Lower lobe of right lung (tissue), 2 donors: ENCODE measurements around the gene PPAN. TPM values are rescaled to one million over a fixed set of nuclear protein-coding genes. Genes with fewer than 3 reads are reported as not detected.

ENCODE experiments used
- ATAC-seq, 2 donors: fragments of 200-7000 bp; cut with Tn5 transposase; one replicate each; pipeline ENCODE4 v1.9.1; 2020 to 2022; ENCODE audit warnings: mild to moderate bottlenecking in 2 of 2, moderate library complexity in 2 of 2
- DNase-seq: peaks from one replicate; pipeline ENCODE4 v3.0.0-alpha.2; 2020
- H3K27ac ChIP-seq: fragments of 200-600 bp; one replicate; pipeline ENCODE4 v1.8.0; 2022
- H3K27me3 ChIP-seq: fragments of 200-600 bp; one replicate; pipeline ENCODE4 v1.8.0; 2022; ENCODE audit warnings: low read depth
- H3K36me3 ChIP-seq: fragments of 200-600 bp; one replicate; pipeline ENCODE4 v1.8.0; 2022; ENCODE audit warnings: mild to moderate bottlenecking
- H3K4me1 ChIP-seq: fragments of 200-600 bp; one replicate; pipeline ENCODE4 v1.8.0; 2022
- H3K4me3 ChIP-seq: fragments of 200-600 bp; one replicate; pipeline ENCODE4 v1.8.0; 2022; ENCODE audit warnings: mild to moderate bottlenecking
- H3K9me3 ChIP-seq: fragments of 200-600 bp; one replicate; pipeline ENCODE4 v1.8.0; 2022
- intact Hi-C: fragments of 100-400 bp; cut with DNase I; formaldehyde crosslinking; loops from one replicate; pipeline ENCODE4 v1.11.0; 2022
- long read RNA-seq: library from polyadenylated mRNA; unstranded; transcript quantifications from one replicate; pipeline ENCODE4 v2.0.0, GENCODE V29; 2021
- total RNA-seq: library from RNA; stranded (reverse); fragmentation: NEBNext Ultra II Directional; extraction: Animal tissue kit (Norgen Biotek cat#: 25700); gene quantifications from one replicate; pipeline ENCODE4 v1.2.1, GENCODE V29; 2021
- TF ChIP-seq, protein P1 (sequence below): fragments of 200-600 bp; IDR thresholded peaks from one replicate; pipeline ENCODE4 v1.8.0; 2022; ENCODE audit warnings: antibody characterized with exemption, mild to moderate bottlenecking
- donor health status: DM: no; HTN: yes; CAD: no; lungs with severe emphysema.

PPAN gene, protein sequence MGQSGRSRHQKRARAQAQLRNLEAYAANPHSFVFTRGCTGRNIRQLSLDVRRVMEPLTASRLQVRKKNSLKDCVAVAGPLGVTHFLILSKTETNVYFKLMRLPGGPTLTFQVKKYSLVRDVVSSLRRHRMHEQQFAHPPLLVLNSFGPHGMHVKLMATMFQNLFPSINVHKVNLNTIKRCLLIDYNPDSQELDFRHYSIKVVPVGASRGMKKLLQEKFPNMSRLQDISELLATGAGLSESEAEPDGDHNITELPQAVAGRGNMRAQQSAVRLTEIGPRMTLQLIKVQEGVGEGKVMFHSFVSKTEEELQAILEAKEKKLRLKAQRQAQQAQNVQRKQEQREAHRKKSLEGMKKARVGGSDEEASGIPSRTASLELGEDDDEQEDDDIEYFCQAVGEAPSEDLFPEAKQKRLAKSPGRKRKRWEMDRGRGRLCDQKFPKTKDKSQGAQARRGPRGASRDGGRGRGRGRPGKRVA
- 30.8 TPM for total RNA-seq
- long read RNA-seq, transcript PPAN-201 (12 exons, 1,657 nt) = major isoform, 68 of 84 reads
- long read RNA-seq, partial matches to known transcripts = 1 of 84 reads
- long read RNA-seq, other reads (novel, unspliced or antisense) = 12 of 84 reads

DNA sequence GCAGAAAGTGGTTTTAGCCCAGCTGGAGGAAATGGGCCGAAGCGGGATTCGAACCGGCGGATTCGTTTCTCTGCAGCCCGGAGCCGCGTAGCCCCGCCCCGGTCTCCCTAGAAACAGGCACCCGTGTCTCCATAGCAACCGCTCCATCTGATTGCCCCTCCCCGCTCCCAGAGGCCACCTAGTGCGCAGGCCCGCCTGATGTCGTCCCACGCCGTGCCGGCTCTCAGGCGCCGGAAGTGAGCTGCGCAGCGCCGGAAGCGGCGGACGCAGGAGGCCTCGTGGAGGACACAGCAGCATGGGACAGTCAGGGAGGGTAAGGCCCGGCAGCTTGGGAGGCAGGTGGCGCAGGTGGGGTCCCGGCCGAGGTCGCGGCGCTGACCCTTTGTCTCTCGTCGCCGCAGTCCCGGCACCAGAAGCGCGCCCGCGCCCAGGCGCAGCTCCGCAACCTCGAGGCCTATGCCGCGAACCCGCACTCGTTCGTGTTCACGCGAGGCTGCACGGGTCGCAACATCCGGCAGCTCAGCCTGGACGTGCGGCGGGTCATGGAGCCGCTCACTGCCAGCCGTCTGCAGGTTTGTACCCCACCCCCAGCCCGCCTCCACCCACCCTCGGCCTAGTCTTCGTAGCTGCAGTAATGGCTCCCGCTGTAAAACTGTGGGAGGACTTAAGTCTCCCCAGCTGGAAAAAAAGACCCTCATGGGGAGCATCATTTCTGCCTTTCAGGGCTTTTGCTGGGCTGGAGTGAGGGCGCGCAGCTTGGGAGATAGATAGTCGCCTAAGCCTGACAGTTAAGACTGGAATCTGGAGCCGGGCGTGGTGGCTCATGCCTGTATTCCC, at the start of gene PPAN:
PPAN (plus strand) TSS at position 263 of the 837 bp plus-strand sequence; CDS start at position 296, 33 bp downstream.
- Histone ChIP-seq H3K27me3 (no peaks in the 10 kb centered on the region), H3K4me3 (peak within 1 kb of the TSS; percentile 97), H3K27ac (peak within 1 kb of the TSS; percentile 88), H3K9me3 (no peaks in the 10 kb centered on the region), H3K36me3 (peaks cover 41% of the 10 kb centered on the region), H3K4me1 (peaks cover 25% of the 10 kb centered on the region)
- TF ChIP-seq, protein P1, sequence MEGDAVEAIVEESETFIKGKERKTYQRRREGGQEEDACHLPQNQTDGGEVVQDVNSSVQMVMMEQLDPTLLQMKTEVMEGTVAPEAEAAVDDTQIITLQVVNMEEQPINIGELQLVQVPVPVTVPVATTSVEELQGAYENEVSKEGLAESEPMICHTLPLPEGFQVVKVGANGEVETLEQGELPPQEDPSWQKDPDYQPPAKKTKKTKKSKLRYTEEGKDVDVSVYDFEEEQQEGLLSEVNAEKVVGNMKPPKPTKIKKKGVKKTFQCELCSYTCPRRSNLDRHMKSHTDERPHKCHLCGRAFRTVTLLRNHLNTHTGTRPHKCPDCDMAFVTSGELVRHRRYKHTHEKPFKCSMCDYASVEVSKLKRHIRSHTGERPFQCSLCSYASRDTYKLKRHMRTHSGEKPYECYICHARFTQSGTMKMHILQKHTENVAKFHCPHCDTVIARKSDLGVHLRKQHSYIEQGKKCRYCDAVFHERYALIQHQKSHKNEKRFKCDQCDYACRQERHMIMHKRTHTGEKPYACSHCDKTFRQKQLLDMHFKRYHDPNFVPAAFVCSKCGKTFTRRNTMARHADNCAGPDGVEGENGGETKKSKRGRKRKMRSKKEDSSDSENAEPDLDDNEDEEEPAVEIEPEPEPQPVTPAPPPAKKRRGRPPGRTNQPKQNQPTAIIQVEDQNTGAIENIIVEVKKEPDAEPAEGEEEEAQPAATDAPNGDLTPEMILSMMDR = no peak
- ATAC-seq (peak; percentile 98), DNase-seq (peak; percentile 98)
- intact Hi-C loops = no loop called here

DNA sequence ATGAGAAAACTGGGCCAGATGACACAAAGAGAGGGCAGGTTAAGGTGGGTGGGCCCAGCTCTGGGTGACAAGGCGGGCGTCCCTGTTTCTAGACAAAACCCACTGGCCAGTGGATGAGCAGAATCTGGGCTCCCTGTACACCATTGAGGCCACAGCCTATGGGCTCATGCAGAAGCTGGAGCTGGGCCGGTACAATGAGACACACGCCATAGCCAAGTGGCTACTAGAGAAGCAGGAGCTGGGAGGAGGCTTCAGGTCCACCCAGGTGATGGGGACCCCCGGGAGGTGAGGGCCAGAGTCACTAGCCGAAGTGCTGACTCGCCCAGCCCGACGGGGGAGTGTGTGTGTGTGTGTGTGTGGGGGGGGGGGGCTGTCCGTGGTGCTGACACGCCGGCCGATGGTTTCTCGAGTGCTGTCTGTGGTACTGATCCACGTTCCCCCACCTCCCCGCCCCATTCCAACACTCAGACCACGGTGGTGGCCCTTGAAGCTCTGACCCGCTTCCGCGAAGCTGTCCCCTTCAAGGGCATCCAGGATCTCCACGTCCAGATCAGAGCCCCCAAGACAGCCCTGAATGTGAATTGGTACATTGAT, 44.3 kb upstream of the PPAN start:
- Histone ChIP-seq H3K36me3 (no peaks in the 10 kb centered on the region), H3K27ac (no peak overlapping the region), H3K4me3 (no peak overlapping the region), H3K4me1 (no peaks in the 10 kb centered on the region), H3K27me3 (peaks cover 14% of the 10 kb centered on the region), H3K9me3 (no peaks in the 10 kb centered on the region)
- intact Hi-C loops = no loop called here
- ATAC-seq (no peak), DNase-seq (no peak)
- TF ChIP-seq, protein P1 = no peak

DNA sequence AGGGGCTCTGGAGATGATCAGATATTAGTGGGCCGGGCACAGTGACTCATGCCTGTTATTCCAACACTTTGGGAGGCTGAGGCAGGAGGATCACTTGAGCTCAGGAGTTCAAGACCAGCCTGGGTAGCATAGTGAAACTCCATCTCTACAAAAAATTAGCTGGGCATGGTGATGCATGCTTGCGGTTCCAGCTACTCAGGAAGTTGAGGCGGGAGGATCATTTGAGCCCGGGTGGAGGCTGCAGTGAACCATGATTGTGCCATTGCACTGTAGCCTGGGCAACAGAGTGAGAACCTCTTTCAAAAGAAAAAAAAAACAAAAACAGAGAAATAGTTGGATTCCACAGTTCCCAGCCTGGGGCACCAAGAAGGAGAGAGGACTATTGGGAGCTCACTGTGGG, 38.0 kb upstream of the PPAN start:
- intact Hi-C loops = no loop called here
- H3K4me1 ChIP-seq = no peaks in the 10 kb centered on the region
- ATAC-seq (no peak), DNase-seq (no peak)
- H3K36me3 ChIP-seq = no peaks in the 10 kb centered on the region
- no peaks in the 10 kb centered on the region for H3K9me3 ChIP-seq
- no peak overlapping the region for H3K27ac ChIP-seq
- TF ChIP-seq, protein P1 = no peak
- H3K4me3 ChIP-seq = no peak overlapping the region
- no peaks in the 10 kb centered on the region for H3K27me3 ChIP-seq

DNA sequence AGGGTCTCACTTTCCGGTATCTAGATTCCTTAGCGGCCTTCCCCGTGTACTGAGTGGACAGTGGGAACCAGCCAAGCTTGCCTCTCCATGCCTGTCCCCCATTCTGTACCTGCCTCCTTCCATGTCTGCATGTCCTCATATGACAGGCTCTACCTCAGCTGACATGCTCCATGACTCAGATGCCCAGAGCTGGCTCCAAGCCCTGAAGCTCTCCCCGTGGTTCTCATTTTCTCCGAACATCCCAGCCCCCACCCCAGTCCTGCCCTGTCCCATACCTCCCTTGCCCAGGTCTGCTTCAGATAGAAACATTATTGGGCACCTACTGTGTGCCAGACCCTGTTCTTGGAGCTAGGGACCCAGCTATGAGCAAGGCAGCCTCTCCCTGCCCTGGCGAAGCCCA, 37.1 kb upstream of the PPAN start:
- DNase-seq = no peak
- intact Hi-C loops = no loop called here

More for the DNA sequence above, 37.1 kb upstream of the PPAN start:
- H3K27me3 ChIP-seq = no peaks in the 10 kb centered on the region
- no peak for ATAC-seq
- TF ChIP-seq, protein P1 = no peak
- no peak overlapping the region for H3K27ac ChIP-seq
- no peaks in the 10 kb centered on the region for H3K36me3 ChIP-seq
- H3K4me1 ChIP-seq = no peaks in the 10 kb centered on the region
- peaks cover 5% of the 10 kb centered on the region for H3K9me3 ChIP-seq
- no peak overlapping the region for H3K4me3 ChIP-seq
